Measurements from ENCODE around the gene ME3. TPM values are rescaled to one million over a fixed set of nuclear protein-coding genes. Genes with fewer than 3 reads are reported as not detected.
"Not testable (repeated sequence)": the region's sequence is repeated elsewhere in the genome, so short reads cannot be mapped to it uniquely, and the experiment has no call there.

Gene ME3
- total RNA-seq, 1 experiment from 2014 or later = 35.3 TPM

DNA sequence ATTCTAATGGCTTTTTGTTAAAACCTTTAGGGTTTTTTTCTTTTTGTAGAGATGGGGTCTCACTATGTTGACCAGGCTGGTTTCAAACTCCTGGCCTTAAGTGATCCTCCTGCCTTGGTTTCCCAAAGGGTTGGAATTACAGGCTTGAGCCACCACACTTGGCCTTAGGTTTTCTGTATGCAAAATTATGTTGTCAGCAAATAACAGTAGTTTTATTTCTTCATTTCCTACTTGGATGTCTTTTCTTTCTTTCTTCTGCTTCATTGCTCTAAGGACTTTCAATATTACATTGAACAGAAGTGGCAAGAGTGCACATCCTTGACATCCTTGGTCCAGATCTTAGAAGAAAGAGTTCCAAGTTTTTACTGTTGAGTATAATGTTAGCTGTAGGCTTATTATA lies 245.0 kb downstream of the ME3 start:
- Histone ChIP-seq H3K27me3 (ENCODE audit: control insufficient read depth, insufficient read depth, low read length) (no peaks in the 10 kb centered on the region), H3K27ac (ENCODE audit: low read length) (no peak overlapping the region), H3K4me3 (ENCODE audit: low read depth in 2 of 2, low read length in 2 of 2) (no peak overlapping the region), H3K4me1 (ENCODE audit: control insufficient read depth, insufficient read depth, low read length) (no peaks in the 10 kb centered on the region), H3K36me3 (ENCODE audit: control insufficient read depth, insufficient read depth, low read length) (no peaks in the 10 kb centered on the region), H3K9me3 (ENCODE audit: control insufficient read depth, insufficient read depth, low read depth, low read length) (no peaks in the 10 kb centered on the region)
- POLR2A ChIA-PET = no interaction called here
- DNase-seq (ENCODE audit: low read depth, low spot score) (no peak), ATAC-seq (no peak)
- TF ChIP-seq, protein P1, sequence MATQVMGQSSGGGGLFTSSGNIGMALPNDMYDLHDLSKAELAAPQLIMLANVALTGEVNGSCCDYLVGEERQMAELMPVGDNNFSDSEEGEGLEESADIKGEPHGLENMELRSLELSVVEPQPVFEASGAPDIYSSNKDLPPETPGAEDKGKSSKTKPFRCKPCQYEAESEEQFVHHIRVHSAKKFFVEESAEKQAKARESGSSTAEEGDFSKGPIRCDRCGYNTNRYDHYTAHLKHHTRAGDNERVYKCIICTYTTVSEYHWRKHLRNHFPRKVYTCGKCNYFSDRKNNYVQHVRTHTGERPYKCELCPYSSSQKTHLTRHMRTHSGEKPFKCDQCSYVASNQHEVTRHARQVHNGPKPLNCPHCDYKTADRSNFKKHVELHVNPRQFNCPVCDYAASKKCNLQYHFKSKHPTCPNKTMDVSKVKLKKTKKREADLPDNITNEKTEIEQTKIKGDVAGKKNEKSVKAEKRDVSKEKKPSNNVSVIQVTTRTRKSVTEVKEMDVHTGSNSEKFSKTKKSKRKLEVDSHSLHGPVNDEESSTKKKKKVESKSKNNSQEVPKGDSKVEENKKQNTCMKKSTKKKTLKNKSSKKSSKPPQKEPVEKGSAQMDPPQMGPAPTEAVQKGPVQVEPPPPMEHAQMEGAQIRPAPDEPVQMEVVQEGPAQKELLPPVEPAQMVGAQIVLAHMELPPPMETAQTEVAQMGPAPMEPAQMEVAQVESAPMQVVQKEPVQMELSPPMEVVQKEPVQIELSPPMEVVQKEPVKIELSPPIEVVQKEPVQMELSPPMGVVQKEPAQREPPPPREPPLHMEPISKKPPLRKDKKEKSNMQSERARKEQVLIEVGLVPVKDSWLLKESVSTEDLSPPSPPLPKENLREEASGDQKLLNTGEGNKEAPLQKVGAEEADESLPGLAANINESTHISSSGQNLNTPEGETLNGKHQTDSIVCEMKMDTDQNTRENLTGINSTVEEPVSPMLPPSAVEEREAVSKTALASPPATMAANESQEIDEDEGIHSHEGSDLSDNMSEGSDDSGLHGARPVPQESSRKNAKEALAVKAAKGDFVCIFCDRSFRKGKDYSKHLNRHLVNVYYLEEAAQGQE (IDR thresholded peaks at IDR 0.05; ENCODE audit: insufficient read depth in 1 of 2, low read depth in 2 of 2, low read length in 1 of 2) = no peak
- no peak for TF ChIP-seq SIN3A (IDR thresholded peaks at IDR 0.05; ENCODE audit: borderline replicate concordance, insufficient read depth, low read depth, low read length)
- TF ChIP-seq POLR2AphosphoS5 (IDR thresholded peaks at IDR 0.05; ENCODE audit: low read depth, low read length) = no peak
- TF ChIP-seq TCF7L2 (IDR thresholded peaks at IDR 0.05; ENCODE audit: low read depth, low read length) = no peak
- BruUV-seq (replicated peaks) = no TSS peak
- intact Hi-C loops (cut with micrococcal nuclease; ENCODE audit: unreplicated experiment) (no loop called here), in situ Hi-C loops (cut with HindIII; ENCODE audit: low pct_unique_long_range_greater_than_20kb, low sequenced_read_pairs) (no loop called here)
- CTCF ChIA-PET = no interaction called here

DNA sequence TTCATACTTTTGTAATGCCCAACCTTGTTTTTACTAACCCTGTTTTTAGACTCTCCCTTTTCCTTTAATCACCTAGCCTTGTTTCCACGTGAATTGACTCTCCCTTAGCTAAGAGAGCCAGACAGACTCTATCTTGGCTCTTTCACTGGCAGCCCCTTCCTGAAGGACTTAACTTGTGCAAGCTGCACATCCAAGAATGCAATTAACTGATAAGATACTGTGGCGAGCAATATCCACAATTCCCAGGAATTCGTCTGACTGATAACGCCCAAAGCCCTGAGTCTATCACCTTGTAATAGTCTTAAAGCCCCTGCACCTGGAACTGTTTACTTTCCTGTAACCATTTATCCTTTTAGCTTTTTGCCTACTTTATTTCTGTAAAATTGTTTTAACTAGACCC lies 248.9 kb downstream of the ME3 start:
- DNase-seq (ENCODE audit: low read depth, low spot score); BruUV-seq (replicated peaks); POLR2A ChIA-PET; in situ Hi-C loops (cut with HindIII; ENCODE audit: low pct_unique_long_range_greater_than_20kb, low sequenced_read_pairs); H3K27ac ChIP-seq (ENCODE audit: low read length); intact Hi-C loops (cut with micrococcal nuclease; ENCODE audit: unreplicated experiment); H3K27me3 ChIP-seq (ENCODE audit: control insufficient read depth, insufficient read depth, low read length); H3K4me3 ChIP-seq (ENCODE audit: low read depth in 2 of 2, low read length in 2 of 2); H3K9me3 ChIP-seq (ENCODE audit: control insufficient read depth, insufficient read depth, low read depth, low read length); ATAC-seq; H3K36me3 ChIP-seq (ENCODE audit: control insufficient read depth, insufficient read depth, low read length); H3K4me1 ChIP-seq (ENCODE audit: control insufficient read depth, insufficient read depth, low read length); CTCF ChIA-PET: not testable (repeated sequence)

DNA sequence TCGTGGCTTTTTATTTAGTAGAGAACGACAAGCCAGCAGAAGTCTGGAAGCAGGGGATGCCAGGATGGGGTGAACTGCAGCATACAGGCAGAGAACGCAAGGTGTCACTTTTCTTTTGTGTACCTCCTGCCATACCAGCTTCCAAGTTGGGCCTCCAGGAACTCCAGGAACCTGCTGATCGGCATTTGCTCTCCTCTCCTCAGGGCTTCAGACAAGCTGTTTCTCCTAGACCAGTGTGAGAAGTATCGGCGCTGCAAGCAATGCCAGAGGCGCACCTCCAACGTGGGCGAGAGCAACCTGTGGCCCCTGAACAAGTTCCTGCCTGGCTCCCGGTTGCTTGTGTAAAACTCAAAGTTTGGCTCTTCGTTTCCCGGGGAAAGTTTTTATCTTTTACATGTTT lies 250.0 kb downstream of the ME3 start:
- Histone ChIP-seq H3K4me3 (ENCODE audit: low read depth in 2 of 2, low read length in 2 of 2) (no peak overlapping the region), H3K27ac (ENCODE audit: low read length) (no peak overlapping the region), H3K27me3 (ENCODE audit: control insufficient read depth, insufficient read depth, low read length) (no peaks in the 10 kb centered on the region), H3K9me3 (ENCODE audit: control insufficient read depth, insufficient read depth, low read depth, low read length) (no peaks in the 10 kb centered on the region), H3K4me1 (ENCODE audit: control insufficient read depth, insufficient read depth, low read length) (no peaks in the 10 kb centered on the region), H3K36me3 (ENCODE audit: control insufficient read depth, insufficient read depth, low read length) (no peaks in the 10 kb centered on the region)
- CTCF ChIA-PET = no interaction called here
- no TSS peak for BruUV-seq (replicated peaks)
- intact Hi-C loops (cut with micrococcal nuclease; ENCODE audit: unreplicated experiment) = no loop called here
- DNase-seq (ENCODE audit: low read depth, low spot score) (no peak), ATAC-seq (no peak)
- POLR2A ChIA-PET = no interaction called here
- TF ChIP-seq TCF7L2 (IDR thresholded peaks at IDR 0.05; ENCODE audit: low read depth, low read length) = no peak
- TF ChIP-seq, protein P2, sequence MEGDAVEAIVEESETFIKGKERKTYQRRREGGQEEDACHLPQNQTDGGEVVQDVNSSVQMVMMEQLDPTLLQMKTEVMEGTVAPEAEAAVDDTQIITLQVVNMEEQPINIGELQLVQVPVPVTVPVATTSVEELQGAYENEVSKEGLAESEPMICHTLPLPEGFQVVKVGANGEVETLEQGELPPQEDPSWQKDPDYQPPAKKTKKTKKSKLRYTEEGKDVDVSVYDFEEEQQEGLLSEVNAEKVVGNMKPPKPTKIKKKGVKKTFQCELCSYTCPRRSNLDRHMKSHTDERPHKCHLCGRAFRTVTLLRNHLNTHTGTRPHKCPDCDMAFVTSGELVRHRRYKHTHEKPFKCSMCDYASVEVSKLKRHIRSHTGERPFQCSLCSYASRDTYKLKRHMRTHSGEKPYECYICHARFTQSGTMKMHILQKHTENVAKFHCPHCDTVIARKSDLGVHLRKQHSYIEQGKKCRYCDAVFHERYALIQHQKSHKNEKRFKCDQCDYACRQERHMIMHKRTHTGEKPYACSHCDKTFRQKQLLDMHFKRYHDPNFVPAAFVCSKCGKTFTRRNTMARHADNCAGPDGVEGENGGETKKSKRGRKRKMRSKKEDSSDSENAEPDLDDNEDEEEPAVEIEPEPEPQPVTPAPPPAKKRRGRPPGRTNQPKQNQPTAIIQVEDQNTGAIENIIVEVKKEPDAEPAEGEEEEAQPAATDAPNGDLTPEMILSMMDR (IDR thresholded peaks at IDR 0.05) = no peak
- in situ Hi-C loops (cut with HindIII; ENCODE audit: low pct_unique_long_range_greater_than_20kb, low sequenced_read_pairs) = no loop called here
